GM21367 (cell line): ENCODE data around the gene BHLHA9.
"Not testable (repeated sequence)": the region's sequence is repeated elsewhere in the genome, so short reads cannot be mapped to it uniquely, and the experiment has no call there.

Source experiments
- ATAC-seq: cut with Tn5 transposase; IDR thresholded peaks from one replicate; pipeline ENCODE4 v1.9.1; 2021; ENCODE audit not compliant: unreplicated experiment

Gene BHLHA9

GRCh38 chr17:1270210-1271029 lies at the start of gene BHLHA9:
Gene BHLHA9 (plus strand): TSS chr17:1270444. CDS start chr17:1270564, 120 bp downstream.
- ATAC-seq = no peak

- no peak for ATAC-seq
Observed at GRCh38 chr17:1221209-1221608, 49.0 kb upstream of the BHLHA9 start.

- ATAC-seq = no peak
Observed at GRCh38 chr17:1222321-1222720, 47.9 kb upstream of the BHLHA9 start.

- ATAC-seq = no peak
Observed at GRCh38 chr17:1223662-1224061, 46.6 kb upstream of the BHLHA9 start.

GRCh38 chr17:1224330-1224729 lies 45.9 kb upstream of the BHLHA9 start:
- ATAC-seq = no peak

GRCh38 chr17:1226308-1226707 lies 43.9 kb upstream of the BHLHA9 start:
- ATAC-seq = no peak

- no peak for ATAC-seq
Observed at GRCh38 chr17:1227365-1227764, 42.9 kb upstream of the BHLHA9 start.

GRCh38 chr17:1227917-1228780 lies 42.1 kb upstream of the BHLHA9 start:
- ATAC-seq = no peak

GRCh38 chr17:1228781-1229348 lies 41.4 kb upstream of the BHLHA9 start:
- no peak for ATAC-seq

- no peak for ATAC-seq
Observed at GRCh38 chr17:1229349-1229899, 40.8 kb upstream of the BHLHA9 start.

- ATAC-seq = no peak
Observed at GRCh38 chr17:1229900-1230501, 40.2 kb upstream of the BHLHA9 start.

GRCh38 chr17:1231456-1231855 lies 38.8 kb upstream of the BHLHA9 start:
- ATAC-seq = no peak

GRCh38 chr17:1232331-1232730 lies 37.9 kb upstream of the BHLHA9 start:
- ATAC-seq = no peak

GRCh38 chr17:1232786-1233185 lies 37.5 kb upstream of the BHLHA9 start:
- no peak for ATAC-seq

- ATAC-seq = no peak
Observed at GRCh38 chr17:1234455-1234854, 35.8 kb upstream of the BHLHA9 start.

- no peak for ATAC-seq
Observed at GRCh38 chr17:1237471-1237870, 32.8 kb upstream of the BHLHA9 start.

- no peak for ATAC-seq
Observed at GRCh38 chr17:1239210-1239609, 31.0 kb upstream of the BHLHA9 start.

- ATAC-seq = not testable (repeated sequence)
Observed at GRCh38 chr17:1240426-1240825, 29.8 kb upstream of the BHLHA9 start.

- ATAC-seq = no peak
Observed at GRCh38 chr17:1241929-1242328, 28.3 kb upstream of the BHLHA9 start.

- ATAC-seq = no peak
Observed at GRCh38 chr17:1244606-1245012, 25.6 kb upstream of the BHLHA9 start.
